Fibroblast of pulmonary artery (primary cell): ENCODE measurements around the gene LGALS9C.
"Not testable (repeated sequence)": the region's sequence is repeated elsewhere in the genome, so short reads cannot be mapped to it uniquely, and the experiment has no call there.

Experiments used
- DNase-seq: peaks from one replicate; pipeline ENCODE4 v3.0.0-alpha.2; 2010; ENCODE audit warnings: low read depth
- H3K4me3 ChIP-seq: replicated peaks from 2 replicates; pipeline ENCODE4 v1.5.1; 2011; ENCODE audit warnings: low read depth, mild to moderate bottlenecking, control low read depth, low read length, moderate library complexity
- CTCF ChIP-seq: IDR thresholded peaks from 2 replicates; pipeline ENCODE4 v1.5.1; 2011; ENCODE audit warnings: mild to moderate bottlenecking, control low read depth, low read length, inconsistent platforms; ENCODE audit errors: missing control alignments

Gene LGALS9C

DNA sequence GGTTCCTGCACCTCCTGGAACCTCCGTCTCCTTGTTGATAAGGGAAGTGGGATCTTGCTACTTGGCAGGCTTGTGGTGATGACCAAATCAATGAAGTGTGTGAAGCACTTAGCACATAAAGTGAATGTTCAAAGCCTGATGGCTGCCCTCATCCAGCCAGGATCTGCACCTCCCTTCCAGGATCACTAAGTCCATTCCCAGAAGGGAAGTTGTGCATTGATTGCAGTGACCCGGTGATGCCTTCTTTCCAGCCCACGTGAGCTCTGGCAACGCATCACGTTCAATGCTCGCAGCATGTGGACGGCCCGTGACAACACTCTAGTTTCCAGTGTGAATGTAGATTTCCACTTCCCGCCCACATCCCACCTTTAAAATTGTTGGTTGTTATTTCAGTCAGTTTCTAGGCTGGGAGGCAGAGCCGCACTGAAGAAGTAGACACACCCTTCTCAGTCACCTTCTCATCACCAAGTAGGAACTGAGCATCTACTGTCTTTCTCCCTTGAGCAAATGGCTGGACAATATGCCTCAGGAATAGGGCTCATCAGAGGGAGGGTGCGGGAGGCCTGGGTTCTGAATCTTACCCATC lies 6.2 kb upstream of the LGALS9C start:
- DNase-seq, H3K4me3 ChIP-seq: not testable (repeated sequence)

- DNase-seq, H3K4me3 ChIP-seq: not testable (repeated sequence)
These were observed 2.6 kb upstream of the LGALS9C start for GRCh38 chr17:18473967-18474366.

GRCh38 chr17:18474754-18475153 lies 1.8 kb upstream of the LGALS9C start:
- not testable (repeated sequence) for H3K4me3 ChIP-seq, DNase-seq

- H3K4me3 ChIP-seq, DNase-seq: not testable (repeated sequence)
These were observed 778 bp downstream of the LGALS9C start for GRCh38 chr17:18477367-18477766.

GRCh38 chr17:18478362-18478761 lies 1.8 kb downstream of the LGALS9C start:
- DNase-seq, H3K4me3 ChIP-seq: not testable (repeated sequence)

DNA sequence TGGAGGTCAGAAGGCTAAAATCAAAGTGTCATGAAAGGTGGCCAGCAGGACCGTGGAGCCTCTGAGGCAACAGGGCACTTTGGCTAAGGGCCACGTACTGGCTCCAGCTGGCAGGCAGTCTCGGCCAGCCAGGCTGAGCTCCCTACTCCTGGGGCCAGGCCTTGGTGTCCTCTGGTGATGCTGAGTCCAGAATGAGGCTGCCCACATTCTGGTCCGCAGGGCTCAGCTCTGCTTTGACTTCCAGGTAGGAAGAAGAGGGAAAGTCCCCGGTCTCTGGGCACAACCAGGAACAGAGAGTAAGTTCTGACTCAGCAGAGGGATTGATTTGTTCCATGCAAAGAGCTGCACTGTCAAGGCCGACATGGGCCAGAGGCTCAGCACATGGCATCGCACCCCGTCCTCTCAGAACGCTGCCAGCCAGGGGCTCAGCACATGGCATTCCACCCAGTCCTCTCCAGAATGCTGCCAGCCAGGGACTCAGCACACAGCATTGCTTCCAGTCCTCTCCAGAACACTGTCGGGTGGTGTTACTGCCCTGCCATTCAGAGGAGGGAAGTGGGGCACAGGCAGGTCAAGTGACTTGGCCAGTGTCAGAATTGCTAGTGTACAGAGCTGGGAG lies 2.5 kb downstream of the LGALS9C start:
- H3K4me3 ChIP-seq, DNase-seq: not testable (repeated sequence)

GRCh38 chr17:18481775-18482174 lies 5.2 kb downstream of the LGALS9C start:
- not testable (repeated sequence) for DNase-seq, H3K4me3 ChIP-seq

GRCh38 chr17:18485936-18486464 lies 9.4 kb downstream of the LGALS9C start:
- DNase-seq, H3K4me3 ChIP-seq: not testable (repeated sequence)

GRCh38 chr17:18487633-18488032 lies 11.0 kb downstream of the LGALS9C start:
- DNase-seq, result not testable (repeated sequence)

DNA sequence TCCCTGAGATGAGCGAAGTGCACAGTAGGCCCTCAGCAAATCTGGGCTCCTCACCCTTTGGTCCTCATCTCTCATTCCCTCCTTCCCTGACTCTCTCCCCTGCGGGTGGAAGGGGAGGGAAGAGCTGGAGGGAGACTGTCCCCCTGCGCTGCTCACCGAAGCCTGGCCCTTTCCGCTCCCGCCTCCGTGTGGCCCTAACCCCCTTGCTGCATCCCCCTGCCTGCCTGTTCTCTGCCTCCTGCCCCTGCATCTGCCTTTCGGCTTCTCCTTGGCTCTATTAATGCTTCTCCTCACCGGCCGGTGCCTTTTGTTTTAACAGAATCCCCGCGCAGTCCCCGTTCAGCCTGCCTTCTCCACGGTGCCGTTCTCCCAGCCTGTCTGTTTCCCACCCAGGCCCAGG lies 12.0 kb downstream of the LGALS9C start:
- DNase-seq, H3K4me3 ChIP-seq: not testable (repeated sequence)

More at GRCh38 chr17:18487633-18488032, 11.0 kb downstream of the LGALS9C start:
- not testable (repeated sequence) for H3K4me3 ChIP-seq

GRCh38 chr17:18490016-18490415 lies 13.4 kb downstream of the LGALS9C start:
- not testable (repeated sequence) for DNase-seq

GRCh38 chr17:18492712-18493480 lies 16.3 kb downstream of the LGALS9C start:
- DNase-seq, result not testable (repeated sequence)

More at GRCh38 chr17:18490016-18490415, 13.4 kb downstream of the LGALS9C start:
- not testable (repeated sequence) for H3K4me3 ChIP-seq

DNA sequence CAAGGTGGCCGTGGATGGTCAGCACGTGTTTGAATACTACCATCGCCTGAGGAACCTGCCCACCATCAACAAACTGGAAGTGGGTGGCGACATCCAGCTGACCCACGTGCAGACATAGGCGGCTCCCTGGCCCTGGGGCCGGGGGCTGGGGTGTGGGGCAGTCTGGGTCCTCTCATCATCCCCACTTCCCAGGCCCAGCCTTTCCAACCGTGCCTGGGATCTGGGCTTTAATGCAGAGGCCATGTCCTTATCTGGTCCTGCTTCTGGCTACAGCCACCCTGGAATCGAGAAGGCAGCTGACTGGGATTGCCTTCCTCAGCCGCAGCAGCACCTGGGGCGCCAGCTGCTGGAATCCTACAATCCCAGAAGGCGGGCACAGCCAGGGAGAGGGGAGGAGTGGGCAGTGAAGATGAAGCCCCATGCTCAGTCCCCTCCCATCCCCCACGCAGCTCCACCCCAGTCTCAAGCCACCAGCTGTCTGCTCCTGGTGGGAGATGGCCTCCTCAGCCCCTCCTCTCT lies 17.7 kb downstream of the LGALS9C start:
- H3K4me3 ChIP-seq, DNase-seq: not testable (repeated sequence)

More at GRCh38 chr17:18492712-18493480, 16.3 kb downstream of the LGALS9C start:
- not testable (repeated sequence) for H3K4me3 ChIP-seq

- H3K4me3 ChIP-seq, DNase-seq: not testable (repeated sequence)
- TF ChIP-seq CTCF, result peak; percentile 22
These were observed 20.5 kb downstream of the LGALS9C start for GRCh38 chr17:18497044-18497443.

- not testable (repeated sequence) for DNase-seq, H3K4me3 ChIP-seq
These were observed 22.5 kb downstream of the LGALS9C start for GRCh38 chr17:18499100-18499499.

DNA sequence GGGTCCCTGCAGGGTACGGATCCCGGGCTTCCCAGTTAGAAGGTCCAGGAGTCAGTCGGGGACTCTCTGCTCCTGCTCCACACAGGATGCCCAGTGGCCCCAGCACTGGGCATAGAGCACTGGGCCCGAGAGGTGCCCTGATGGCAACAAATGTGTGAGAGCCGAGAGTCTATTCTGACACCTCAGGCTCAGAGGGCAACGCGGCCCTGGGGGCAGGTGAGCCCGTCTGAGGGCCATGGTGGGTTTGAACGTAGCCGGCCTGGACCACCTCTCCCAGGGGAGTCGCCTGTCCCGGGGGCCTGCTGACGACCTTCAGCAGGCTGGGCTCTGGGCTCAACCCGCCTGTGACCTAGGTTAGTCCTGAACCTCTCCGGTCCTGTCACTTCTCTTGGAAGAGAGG lies 23.2 kb downstream of the LGALS9C start:
- DNase-seq, H3K4me3 ChIP-seq: not testable (repeated sequence)

- DNase-seq, H3K4me3 ChIP-seq: not testable (repeated sequence)
These were observed 23.7 kb downstream of the LGALS9C start for GRCh38 chr17:18500281-18500680.

- H3K4me3 ChIP-seq, DNase-seq: not testable (repeated sequence)
These were observed 24.2 kb downstream of the LGALS9C start for GRCh38 chr17:18500816-18501215.
